Middle frontal gyrus (tissue), 1 donor: ENCODE results near the gene RETREG1.
"Not testable (repeated sequence)": the region's sequence is repeated elsewhere in the genome, so short reads cannot be mapped to it uniquely, and the experiment has no call there.

ENCODE experiments used
- DNase-seq: peaks from one replicate; pipeline ENCODE4 v3.0.0-alpha.2; 2015; ENCODE audit warnings: low spot score; ENCODE audit errors: extremely low spot score

The RETREG1 gene

GRCh38 chr5:16557477-16557876 lies 59.3 kb downstream of the RETREG1 start:
- peak; percentile 53 for DNase-seq

- DNase-seq: no peak
Measured at GRCh38 chr5:16554110-16554509, 62.7 kb downstream of the RETREG1 start.

DNA sequence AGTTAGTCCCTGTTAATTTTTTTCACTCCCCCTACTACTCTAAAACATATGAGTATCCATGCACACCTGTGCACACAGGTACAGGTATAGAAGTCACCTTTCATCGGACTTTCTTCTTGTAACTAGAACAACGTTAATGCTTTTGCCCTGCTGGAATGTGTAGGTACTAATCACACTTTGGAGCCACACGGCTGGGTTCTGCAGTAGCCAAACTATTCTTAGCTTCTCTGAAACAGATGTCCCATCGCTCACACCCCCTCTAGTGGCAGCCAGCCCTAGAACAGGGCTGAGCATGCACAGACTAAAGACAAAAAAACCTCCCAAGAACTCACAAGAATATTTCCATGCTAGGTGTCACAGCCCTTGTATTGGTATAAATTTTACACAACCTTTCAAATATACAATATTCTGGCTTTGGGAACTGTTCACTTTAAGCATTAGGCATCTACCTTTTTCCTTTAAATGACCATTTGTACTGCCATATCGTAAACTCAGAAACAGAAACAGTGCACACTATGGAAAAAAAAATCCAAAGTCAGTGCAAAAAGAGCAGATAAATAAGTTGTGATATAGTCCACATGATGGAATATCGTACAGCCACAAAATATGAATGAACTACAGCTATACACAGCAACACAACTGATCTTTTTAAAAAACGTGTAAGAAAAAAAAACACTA lies 64.0 kb downstream of the RETREG1 start:
- DNase-seq: peak; percentile 66

- DNase-seq: no peak
Measured at GRCh38 chr5:16551628-16552027, 65.2 kb downstream of the RETREG1 start.

DNA sequence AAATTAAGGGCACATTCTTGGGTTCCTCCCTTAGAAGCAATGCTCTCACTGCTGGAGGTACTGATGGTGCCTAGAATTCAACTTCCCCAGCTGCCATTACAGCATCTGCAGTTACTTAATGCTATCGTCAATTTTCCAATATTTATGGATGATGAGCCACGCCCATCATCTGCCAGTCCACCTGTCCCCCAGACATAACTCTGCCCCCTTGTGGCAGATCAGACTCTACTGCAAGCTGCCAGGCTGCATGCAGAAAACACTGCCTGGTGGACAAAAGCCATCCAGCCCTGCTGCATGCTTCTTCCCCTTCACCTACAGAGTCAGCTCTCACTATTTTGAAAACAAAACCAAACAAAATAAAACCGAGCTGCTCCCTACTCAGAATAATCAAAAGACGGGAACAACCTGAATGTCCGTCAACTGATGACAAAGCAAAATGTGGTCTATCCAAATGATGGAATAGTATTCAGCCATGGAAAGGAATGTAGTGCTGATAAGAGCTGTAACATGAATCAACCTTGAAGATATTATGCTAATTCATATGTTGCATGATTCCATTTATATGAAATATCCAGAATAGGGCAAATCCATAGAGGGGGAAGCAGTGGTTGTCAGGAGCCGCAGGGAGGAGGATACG lies 66.4 kb downstream of the RETREG1 start:
- DNase-seq: no peak

GRCh38 chr5:16549491-16550206 lies 67.1 kb downstream of the RETREG1 start:
- no peak for DNase-seq

- no peak for DNase-seq
Measured at GRCh38 chr5:16548812-16549211, 68.0 kb downstream of the RETREG1 start.

- DNase-seq: no peak
Measured at GRCh38 chr5:16548115-16548514, 68.7 kb downstream of the RETREG1 start.

- no peak for DNase-seq
Measured at GRCh38 chr5:16547200-16547842, 69.5 kb downstream of the RETREG1 start.

DNA sequence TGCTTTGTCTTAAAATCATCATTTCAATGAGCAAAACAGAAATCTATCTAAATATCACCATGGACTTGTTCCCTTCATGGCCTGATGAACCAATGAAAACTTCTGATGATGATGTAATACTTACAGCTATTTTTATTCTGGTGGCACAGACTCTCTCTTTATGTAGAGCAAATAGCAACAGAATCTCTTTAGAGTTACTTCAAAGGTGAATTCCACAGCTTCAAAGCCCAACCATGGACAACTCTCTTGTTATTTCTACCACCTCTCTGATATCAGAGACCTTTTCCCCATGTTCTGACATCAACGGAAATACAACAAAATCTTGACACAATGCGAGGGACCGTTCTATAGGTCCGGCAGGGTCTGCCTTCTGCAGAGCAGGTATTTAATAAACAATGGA lies 70.1 kb downstream of the RETREG1 start:
- DNase-seq: no peak

- DNase-seq: no peak
Measured at GRCh38 chr5:16544607-16545374, 72.0 kb downstream of the RETREG1 start.

GRCh38 chr5:16543206-16543605 lies 73.6 kb downstream of the RETREG1 start:
- not testable (repeated sequence) for DNase-seq

GRCh38 chr5:16542236-16542635 lies 74.6 kb downstream of the RETREG1 start:
- DNase-seq: no peak

DNA sequence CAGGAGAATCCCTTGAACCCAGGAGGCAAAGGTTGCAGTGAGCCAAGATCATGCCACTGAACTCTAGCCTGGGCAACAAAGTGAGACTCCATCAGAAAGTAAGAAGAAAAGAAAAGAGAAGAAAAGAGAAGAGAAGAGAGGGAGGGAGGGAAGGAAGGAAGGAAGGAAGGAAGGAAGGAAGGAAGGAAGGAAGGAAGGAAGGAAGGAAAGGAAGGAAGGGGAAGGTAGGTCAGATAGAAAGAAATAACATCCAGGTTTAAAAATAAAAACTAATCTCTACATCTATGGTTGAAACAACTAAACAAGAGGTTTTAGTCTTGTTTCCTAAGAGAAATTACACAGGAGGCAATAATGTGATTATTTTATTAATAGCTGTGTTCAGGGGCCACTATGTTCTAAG lies 75.2 kb downstream of the RETREG1 start:
- DNase-seq: not testable (repeated sequence)

GRCh38 chr5:16540421-16540820 lies 76.4 kb downstream of the RETREG1 start:
- no peak for DNase-seq

- DNase-seq: no peak
Measured at GRCh38 chr5:16539169-16539666, 77.6 kb downstream of the RETREG1 start.

DNA sequence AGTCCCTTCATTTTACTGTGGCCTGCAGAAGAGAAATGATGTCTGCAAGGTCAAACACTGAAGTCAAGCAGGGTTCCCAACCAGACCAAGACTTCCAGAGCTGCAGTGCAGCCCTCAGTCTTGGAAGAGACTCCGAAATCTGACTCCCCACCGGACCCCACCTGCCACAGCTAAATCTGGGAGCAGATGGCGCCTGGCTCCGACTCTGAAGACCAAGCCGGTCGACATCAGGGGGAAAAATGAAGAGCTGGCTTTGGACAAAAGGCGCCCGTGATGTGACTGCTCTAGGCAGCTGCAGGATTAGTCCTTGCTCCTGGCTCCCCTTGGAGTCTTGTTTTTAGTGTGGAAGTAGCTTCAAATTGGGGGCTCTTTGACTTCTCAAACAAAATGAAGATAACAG lies 78.8 kb downstream of the RETREG1 start:
- DNase-seq: no peak

DNA sequence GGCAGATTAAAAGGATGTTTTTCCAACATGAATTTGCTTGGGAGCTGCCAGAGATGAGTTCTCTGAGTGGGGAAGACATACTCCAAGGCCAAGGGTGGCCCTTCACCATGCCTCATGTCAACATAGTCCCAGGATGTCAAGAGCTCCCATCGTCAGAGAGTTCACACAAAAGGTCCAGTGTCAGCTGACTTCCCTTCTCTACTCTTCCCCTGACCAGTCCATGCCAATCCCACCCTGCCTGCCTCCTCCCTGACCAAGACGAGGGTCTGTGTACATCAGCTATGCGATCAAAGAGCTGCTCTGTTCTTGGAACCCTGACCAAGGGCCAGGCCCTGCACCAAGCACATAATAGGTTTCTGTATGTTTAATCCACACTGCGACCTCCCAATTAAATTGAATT lies 80.0 kb downstream of the RETREG1 start:
- no peak for DNase-seq

DNA sequence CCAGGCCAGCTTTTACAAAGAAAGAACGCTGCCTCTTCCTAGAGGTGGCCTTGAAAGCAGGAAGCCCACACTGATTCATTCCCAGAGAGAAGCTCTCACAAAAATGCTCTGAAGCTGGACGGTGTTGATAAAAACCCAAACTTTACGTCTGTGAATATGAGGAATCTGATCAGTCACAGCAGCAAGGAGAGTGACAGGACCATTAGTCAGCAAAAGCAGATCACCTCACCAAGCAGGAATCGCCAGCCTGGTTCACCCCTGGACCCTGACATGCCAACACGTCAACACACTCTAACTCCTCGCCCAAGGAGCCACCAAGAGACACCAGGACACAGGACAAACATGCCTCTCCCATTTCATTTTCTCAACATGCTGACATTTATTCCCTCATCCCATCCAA lies 80.6 kb downstream of the RETREG1 start:
- DNase-seq: no peak

DNA sequence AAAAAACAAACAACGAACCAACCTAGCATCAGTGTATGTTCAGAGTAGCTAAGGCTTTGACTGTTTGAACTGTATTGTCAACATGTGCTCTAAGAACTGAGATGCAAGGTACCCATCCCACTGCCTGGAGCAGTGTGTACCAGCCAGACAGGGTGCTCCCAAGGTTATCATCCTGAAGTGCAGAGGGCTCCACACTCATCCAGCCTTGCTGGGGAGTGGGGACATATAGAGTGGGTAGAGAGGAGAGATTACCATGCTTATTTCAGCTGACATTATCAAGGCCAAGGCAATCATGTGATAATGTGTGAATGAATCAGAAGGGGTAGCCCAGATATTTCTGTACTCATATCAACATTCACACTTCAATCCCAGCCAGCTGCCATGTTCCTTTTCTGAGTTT lies 82.5 kb downstream of the RETREG1 start:
- no peak for DNase-seq

DNA sequence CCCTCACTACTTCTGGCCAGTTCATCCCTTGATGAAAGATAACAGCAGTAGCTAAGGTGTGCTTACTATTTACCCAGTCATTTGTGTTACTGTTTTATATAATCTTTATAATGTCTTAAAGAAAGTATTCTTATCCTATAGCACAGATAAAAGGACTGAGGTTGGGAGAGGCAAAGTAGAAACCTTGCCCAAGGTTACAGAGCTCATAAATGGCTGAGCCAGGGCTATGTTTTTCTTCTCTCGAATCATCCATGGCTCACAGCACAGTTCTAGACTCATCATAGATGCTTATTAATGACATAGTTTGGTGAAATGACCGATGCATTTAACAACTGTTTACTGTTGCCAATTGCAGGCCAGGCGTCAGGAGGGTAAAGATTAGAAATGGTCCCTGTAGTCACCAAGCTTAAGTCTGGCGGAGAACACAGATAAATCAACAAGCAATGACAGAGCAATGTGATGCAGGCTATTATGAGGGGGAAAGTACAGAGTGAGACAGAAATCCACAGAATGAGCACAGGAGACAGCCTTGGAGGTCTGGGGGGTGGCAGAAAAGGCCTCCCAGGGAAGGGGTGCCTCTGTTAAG lies 85.6 kb downstream of the RETREG1 start:
- no peak for DNase-seq
